Globus pallidus (tissue), 1 donor: ENCODE measurements around the gene PCDH15.

Experiments used
- DNase-seq: peaks from one replicate; pipeline ENCODE4 v3.0.0-alpha.2; 2015; ENCODE audit warnings: low spot score

PCDH15 gene

GRCh38 chr10:54372179-54372578 is 428.9 kb downstream of the PCDH15 start:
- DNase-seq, result no peak

- DNase-seq, result no peak
Measured at GRCh38 chr10:54368984-54369383, 432.0 kb downstream of the PCDH15 start.

- DNase-seq, result no peak
Measured at GRCh38 chr10:54363390-54363789, 437.6 kb downstream of the PCDH15 start.

- no peak for DNase-seq
Measured at GRCh38 chr10:54342058-54342457, 459.0 kb downstream of the PCDH15 start.

- DNase-seq, result no peak
Measured at GRCh38 chr10:54335296-54335695, 465.7 kb downstream of the PCDH15 start.

GRCh38 chr10:54319341-54319740 is 481.7 kb downstream of the PCDH15 start:
- DNase-seq, result no peak

GRCh38 chr10:54318470-54318869 is 482.6 kb downstream of the PCDH15 start:
- no peak for DNase-seq

GRCh38 chr10:54314430-54314829 is 486.6 kb downstream of the PCDH15 start:
- no peak for DNase-seq

GRCh38 chr10:54284526-54285193 is 516.4 kb downstream of the PCDH15 start:
- DNase-seq, result no peak

- DNase-seq, result no peak
Measured at GRCh38 chr10:54282012-54282411, 519.0 kb downstream of the PCDH15 start.

GRCh38 chr10:54266395-54266794 is 534.6 kb downstream of the PCDH15 start:
- DNase-seq, result no peak

- no peak for DNase-seq
Measured at GRCh38 chr10:54262726-54263125, 538.3 kb downstream of the PCDH15 start.

GRCh38 chr10:54259104-54259503 is 541.9 kb downstream of the PCDH15 start:
- no peak for DNase-seq

GRCh38 chr10:54234832-54235231 is 566.2 kb downstream of the PCDH15 start:
- DNase-seq, result no peak

- no peak for DNase-seq
Measured at GRCh38 chr10:54203401-54203800, 597.6 kb downstream of the PCDH15 start.

- no peak for DNase-seq
Measured at GRCh38 chr10:54198051-54198450, 603.0 kb downstream of the PCDH15 start.

GRCh38 chr10:54194806-54195205 is 606.2 kb downstream of the PCDH15 start:
- DNase-seq, result no peak

- no peak for DNase-seq
Measured at GRCh38 chr10:54159924-54160323, 641.1 kb downstream of the PCDH15 start.

GRCh38 chr10:54148508-54148907 is 652.5 kb downstream of the PCDH15 start:
- DNase-seq, result no peak

GRCh38 chr10:54139819-54140428 is 661.1 kb downstream of the PCDH15 start:
- no peak for DNase-seq

- no peak for DNase-seq
Measured at GRCh38 chr10:54137396-54137795, 663.6 kb downstream of the PCDH15 start.

- DNase-seq, result peak; percentile 2
Measured at GRCh38 chr10:54133203-54133602, 667.8 kb downstream of the PCDH15 start.

- no peak for DNase-seq
Measured at GRCh38 chr10:54131833-54132232, 669.2 kb downstream of the PCDH15 start.

- DNase-seq, result no peak
Measured at GRCh38 chr10:54130394-54130793, 670.6 kb downstream of the PCDH15 start.
